SK-N-SH treated with all-trans-retinoic acid at 6 μM for 48 hours (cell line): ENCODE measurements around the gene ATF6.
A peak's percentile ranks its signal among the peaks of the same experiment; 100 is the strongest.

Experiments used
- ATAC-seq: fragments of 200-7000 bp; cut with Tn5 transposase; 3 replicates; pipeline ENCODE4 v1.9.1; 2020; ENCODE audit warnings: mild to moderate bottlenecking, moderate library complexity
- ARNTL ChIP-seq: fragments of 450-650 bp; formaldehyde crosslinking; IDR thresholded peaks from 2 replicates; pipeline ENCODE4 v1.5.0; 2020; ENCODE audit warnings: low read depth, mild to moderate bottlenecking, moderate library complexity, borderline replicate concordance
- BACH2 ChIP-seq: fragments of 250-450 bp; sonication (Bioruptor Pico); IDR thresholded peaks from 2 replicates; pipeline ENCODE4 v1.9.0; 2021; ENCODE audit warnings: mild to moderate bottlenecking, borderline replicate concordance
- CREB5 ChIP-seq: fragments of 250-450 bp; sonication (Bioruptor Pico); IDR thresholded peaks from 2 replicates; pipeline ENCODE4 v1.5.1; 2020; ENCODE audit warnings: low read depth, mild to moderate bottlenecking, moderate library complexity
- CSDC2 ChIP-seq: fragments of 250-450 bp; sonication (Bioruptor Pico); IDR thresholded peaks from 2 replicates; pipeline ENCODE4 v1.5.0; 2020; ENCODE audit warnings: mild to moderate bottlenecking, moderate library complexity
- CSRNP3 ChIP-seq: fragments of 250-450 bp; sonication (Bioruptor Pico); IDR thresholded peaks from 2 replicates; pipeline ENCODE4 v1.5.1; 2021; ENCODE audit warnings: mild to moderate bottlenecking, moderate library complexity
- ESRRG ChIP-seq: fragments of 250-450 bp; sonication (Bioruptor Pico); IDR thresholded peaks from 2 replicates; pipeline ENCODE4 v1.6.1; 2021; ENCODE audit warnings: mild to moderate bottlenecking
- GLIS3 ChIP-seq: fragments of 250-450 bp; sonication (Bioruptor Pico); IDR thresholded peaks from 2 replicates; pipeline ENCODE4 v1.5.0; 2020; ENCODE audit warnings: mild to moderate bottlenecking, moderate library complexity
- ISL1 ChIP-seq: fragments of 250-450 bp; sonication (Bioruptor Pico); IDR thresholded peaks from 2 replicates; pipeline ENCODE4 v2.1.2; 2022; ENCODE audit warnings: mild to moderate bottlenecking, moderate library complexity
- OSR1 ChIP-seq: fragments of 250-450 bp; sonication (Bioruptor Pico); IDR thresholded peaks from 2 replicates; pipeline ENCODE4 v1.8.0; 2022; ENCODE audit warnings: moderate library complexity, mild to moderate bottlenecking, inconsistent platforms
- PATZ1 ChIP-seq: fragments of 250-450 bp; sonication (Bioruptor Pico); IDR thresholded peaks from 2 replicates; pipeline ENCODE4 v1.8.0; 2020; ENCODE audit warnings: mild to moderate bottlenecking, moderate library complexity, borderline replicate concordance
- POU6F1 ChIP-seq: fragments of 250-450 bp; sonication (Bioruptor Pico); IDR thresholded peaks from 2 replicates; pipeline ENCODE4 v1.8.0; 2021; ENCODE audit warnings: low read depth, mild to moderate bottlenecking, moderate library complexity, borderline replicate concordance
- PPARA ChIP-seq: fragments of 250-450 bp; sonication (Bioruptor Pico); IDR thresholded peaks from 2 replicates; pipeline ENCODE4 v1.5.0; 2020; ENCODE audit warnings: mild to moderate bottlenecking, borderline replicate concordance
- RARB ChIP-seq: fragments of 250-450 bp; sonication (Bioruptor Pico); IDR thresholded peaks from 2 replicates; pipeline ENCODE4 v1.8.0; 2021; ENCODE audit warnings: mild to moderate bottlenecking, moderate library complexity
- SNAI2 ChIP-seq: fragments of 250-450 bp; sonication (Bioruptor Pico); IDR thresholded peaks from 2 replicates; pipeline ENCODE4 v1.5.0; 2020; ENCODE audit warnings: mild to moderate bottlenecking, moderate library complexity
- TCF4 ChIP-seq: fragments of 250-450 bp; sonication (Bioruptor Pico); IDR thresholded peaks from 2 replicates; pipeline ENCODE4 v1.8.0; 2021; ENCODE audit warnings: mild to moderate bottlenecking, moderate library complexity, borderline replicate concordance
- TOX ChIP-seq: fragments of 250-450 bp; sonication (Bioruptor Pico); IDR thresholded peaks from 2 replicates; pipeline ENCODE4 v1.8.0; 2021; ENCODE audit warnings: mild to moderate bottlenecking, moderate library complexity, borderline replicate concordance
- TSHZ2 ChIP-seq: fragments of 250-450 bp; sonication (Bioruptor Pico); IDR thresholded peaks from 2 replicates; pipeline ENCODE4 v1.5.0; 2020; ENCODE audit warnings: mild to moderate bottlenecking, moderate library complexity
- ZC3H10 ChIP-seq: fragments of 250-450 bp; sonication (Bioruptor Pico); IDR thresholded peaks from 2 replicates; pipeline ENCODE4 v1.5.1; 2021; ENCODE audit warnings: mild to moderate bottlenecking, moderate library complexity
- ZFP3 ChIP-seq: fragments of 250-450 bp; sonication (Bioruptor Pico); IDR thresholded peaks from 2 replicates; pipeline ENCODE4 v1.5.0; 2020; ENCODE audit warnings: mild to moderate bottlenecking, moderate library complexity
- ZFP30 ChIP-seq: fragments of 450-650 bp; formaldehyde crosslinking; IDR thresholded peaks from 2 replicates; pipeline ENCODE4 v1.5.0; 2022; ENCODE audit warnings: mild to moderate bottlenecking, moderate library complexity
- ZNF565 ChIP-seq: fragments of 450-650 bp; formaldehyde crosslinking; conservative IDR thresholded peaks from 2 replicates; pipeline ENCODE4 v1.5.0; 2020; ENCODE audit warnings: low read depth, mild to moderate bottlenecking, moderate library complexity
- ZNF70 ChIP-seq: fragments of 450-650 bp; formaldehyde crosslinking; IDR thresholded peaks from 2 replicates; pipeline ENCODE4 v1.5.0; 2020; ENCODE audit warnings: mild to moderate bottlenecking, moderate library complexity
- ZNF8 ChIP-seq: fragments of 450-650 bp; formaldehyde crosslinking; IDR thresholded peaks from 2 replicates; pipeline ENCODE4 v1.5.0; 2020; ENCODE audit warnings: mild to moderate bottlenecking, moderate library complexity

The ATF6 gene

GRCh38 chr1:161879261-161879660, 113.1 kb downstream of the ATF6 start:
- ATAC-seq: no peak
- no peak for TF ChIP-seq TSHZ2 (CRISPR knock-in tag)
- TF ChIP-seq TCF4 (CRISPR knock-in tag): no peak
- no peak for TF ChIP-seq CSRNP3 (CRISPR knock-in tag)
- no peak for TF ChIP-seq PATZ1 (CRISPR knock-in tag)
- TF ChIP-seq ZC3H10 (CRISPR knock-in tag): no peak
- TF ChIP-seq ZFP30 (CRISPR knock-in tag): no peak
- TF ChIP-seq CSDC2 (CRISPR knock-in tag): no peak
- no peak for TF ChIP-seq GLIS3 (CRISPR knock-in tag)
- TF ChIP-seq OSR1 (CRISPR knock-in tag): no peak
- no peak for TF ChIP-seq ZFP3 (CRISPR knock-in tag)

GRCh38 chr1:161884475-161884874, 118.4 kb downstream of the ATF6 start:
- no peak for TF ChIP-seq RARB (CRISPR knock-in tag)
- TF ChIP-seq ZNF565: no peak
- TF ChIP-seq ZFP3 (CRISPR knock-in tag): no peak
- no peak for TF ChIP-seq TCF4 (CRISPR knock-in tag)
- no peak for TF ChIP-seq PPARA (CRISPR knock-in tag)
- no peak for TF ChIP-seq ZNF70 (CRISPR knock-in tag)
- no peak for TF ChIP-seq CREB5
- TF ChIP-seq SNAI2 (CRISPR knock-in tag): no peak
- no peak for TF ChIP-seq ZNF8
- no peak for TF ChIP-seq CSRNP3 (CRISPR knock-in tag)
- TF ChIP-seq ESRRG (CRISPR knock-in tag): no peak
- TF ChIP-seq BACH2: no peak
- no peak for TF ChIP-seq ARNTL (CRISPR knock-in tag)
- TF ChIP-seq POU6F1 (CRISPR knock-in tag): no peak
- peak; percentile 29; the same call in 1 of the 3 replicates for ATAC-seq

GRCh38 chr1:161885003-161885402, 118.9 kb downstream of the ATF6 start:
- ATAC-seq: peak; percentile 94
- TF ChIP-seq ZFP3 (CRISPR knock-in tag) (no peak), ISL1 (CRISPR knock-in tag) (no peak), ZNF565 (no peak), PPARA (CRISPR knock-in tag) (no peak), ZC3H10 (CRISPR knock-in tag) (no peak), CSDC2 (CRISPR knock-in tag) (no peak), PATZ1 (CRISPR knock-in tag) (no peak), OSR1 (CRISPR knock-in tag) (no peak), GLIS3 (CRISPR knock-in tag) (no peak), SNAI2 (CRISPR knock-in tag) (no peak), RARB (CRISPR knock-in tag) (no peak), ZFP30 (CRISPR knock-in tag) (no peak), BACH2 (no peak), POU6F1 (CRISPR knock-in tag) (no peak), TCF4 (CRISPR knock-in tag) (no peak), ARNTL (CRISPR knock-in tag) (no peak), TOX (CRISPR knock-in tag) (no peak)
